DOHH2 (cell line): ENCODE data around the gene PRDM11.

ENCODE experiments used
- EZH2phosphoT487 ChIP-seq: fragments of 200-600 bp; sonication (generic); IDR thresholded peaks from 2 replicates; pipeline ENCODE4 v1.6.1; 2017; ENCODE audit warnings: borderline replicate concordance, mild to moderate bottlenecking, antibody characterized with exemption, low read length, moderate library complexity, mixed read lengths
- TF ChIP-seq, protein P1 (sequence below): fragments of 200-600 bp; sonication (generic); IDR thresholded peaks from one replicate; pipeline ENCODE4 v1.5.1; 2014; ENCODE audit warnings: antibody characterized with exemption, mild to moderate bottlenecking, low read depth, low read length; ENCODE audit not compliant: poor library complexity, severe bottlenecking

DNA sequence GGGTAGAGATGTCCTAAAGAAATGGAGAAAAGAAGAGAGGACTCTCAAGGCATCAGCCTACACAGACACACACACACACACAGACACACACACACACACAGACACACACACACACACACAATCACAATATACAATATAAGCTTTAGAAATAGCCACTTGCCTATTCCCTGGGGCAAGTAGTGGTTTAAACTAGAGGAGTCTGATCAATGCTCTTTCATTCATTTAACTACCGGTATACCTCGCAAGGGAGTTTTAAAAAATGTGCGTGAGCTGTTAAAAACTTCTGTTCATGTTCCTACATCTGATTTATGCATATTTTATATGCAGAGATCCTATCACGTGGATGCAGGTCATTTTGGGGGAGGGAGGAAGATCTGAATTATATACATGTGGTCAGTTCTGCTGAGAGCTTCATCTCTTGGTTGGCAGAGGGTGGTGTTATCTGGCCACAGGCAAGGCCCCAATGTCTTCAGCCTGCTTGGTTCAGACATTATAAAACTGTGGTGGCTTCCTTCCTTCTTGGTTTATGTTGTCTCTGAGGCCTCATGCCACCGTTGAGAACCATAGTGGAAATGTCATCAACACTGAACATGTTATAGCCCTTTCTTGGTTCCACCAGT, 83.1 kb downstream of the PRDM11 start:
- TF ChIP-seq, protein P1, sequence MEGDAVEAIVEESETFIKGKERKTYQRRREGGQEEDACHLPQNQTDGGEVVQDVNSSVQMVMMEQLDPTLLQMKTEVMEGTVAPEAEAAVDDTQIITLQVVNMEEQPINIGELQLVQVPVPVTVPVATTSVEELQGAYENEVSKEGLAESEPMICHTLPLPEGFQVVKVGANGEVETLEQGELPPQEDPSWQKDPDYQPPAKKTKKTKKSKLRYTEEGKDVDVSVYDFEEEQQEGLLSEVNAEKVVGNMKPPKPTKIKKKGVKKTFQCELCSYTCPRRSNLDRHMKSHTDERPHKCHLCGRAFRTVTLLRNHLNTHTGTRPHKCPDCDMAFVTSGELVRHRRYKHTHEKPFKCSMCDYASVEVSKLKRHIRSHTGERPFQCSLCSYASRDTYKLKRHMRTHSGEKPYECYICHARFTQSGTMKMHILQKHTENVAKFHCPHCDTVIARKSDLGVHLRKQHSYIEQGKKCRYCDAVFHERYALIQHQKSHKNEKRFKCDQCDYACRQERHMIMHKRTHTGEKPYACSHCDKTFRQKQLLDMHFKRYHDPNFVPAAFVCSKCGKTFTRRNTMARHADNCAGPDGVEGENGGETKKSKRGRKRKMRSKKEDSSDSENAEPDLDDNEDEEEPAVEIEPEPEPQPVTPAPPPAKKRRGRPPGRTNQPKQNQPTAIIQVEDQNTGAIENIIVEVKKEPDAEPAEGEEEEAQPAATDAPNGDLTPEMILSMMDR = no peak
- TF ChIP-seq EZH2phosphoT487 = no peak
